Loucy (cell line): Measurements from ENCODE around the gene MAST4.

Experiments
- H2AFZ ChIP-seq: fragments of 200-600 bp; sonication (generic); 2 replicates; pipeline ENCODE4 v1.6.0; 2016; ENCODE audit warnings: antibody characterized with exemption, mild to moderate bottlenecking, low read length, moderate library complexity
- H3F3A ChIP-seq: fragments of 200-600 bp; 2 replicates; pipeline ENCODE4 v1.6.0; 2016; ENCODE audit warnings: antibody characterized with exemption, low read depth, mild to moderate bottlenecking
- H3K27me3 ChIP-seq: fragments of 200-600 bp; sonication (generic); 2 replicates; pipeline ENCODE4 v1.6.1; 2014; ENCODE audit warnings: low read length, mild to moderate bottlenecking; ENCODE audit not compliant: insufficient read depth, poor library complexity, severe bottlenecking
- H3K36me3 ChIP-seq: fragments of 200-600 bp; sonication (generic); 2 replicates; pipeline ENCODE4 v1.6.1; 2016; ENCODE audit warnings: low read length; ENCODE audit not compliant: insufficient read depth
- H3K4me1 ChIP-seq: fragments of 200-600 bp; sonication (generic); 2 replicates; pipeline ENCODE4 v1.5.1; 2014; ENCODE audit warnings: low read length, mild to moderate bottlenecking; ENCODE audit not compliant: insufficient read depth, poor library complexity, severe bottlenecking
- H3K4me2 ChIP-seq: fragments of 200-600 bp; sonication (generic); 2 replicates; pipeline ENCODE4 v1.6.0; 2014; ENCODE audit warnings: antibody characterized with exemption, low read length, low read depth, mild to moderate bottlenecking; ENCODE audit not compliant: poor library complexity, severe bottlenecking
- H3K4me3 ChIP-seq: fragments of 200-600 bp; sonication (generic); 2 replicates; pipeline ENCODE4 v1.5.1; 2014; ENCODE audit warnings: low read length, mild to moderate bottlenecking, mixed read lengths; ENCODE audit not compliant: poor library complexity, severe bottlenecking
- H3K79me2 ChIP-seq: fragments of 200-600 bp; sonication (generic); 2 replicates; pipeline ENCODE4 v1.6.1; 2014; ENCODE audit warnings: low read length; ENCODE audit not compliant: insufficient read depth
- H3K9ac ChIP-seq: fragments of 200-600 bp; sonication (generic); 2 replicates; pipeline ENCODE4 v1.6.0; 2014; ENCODE audit warnings: mild to moderate bottlenecking, low read depth, low read length, moderate library complexity; ENCODE audit not compliant: poor library complexity, severe bottlenecking
- H3K9me2 ChIP-seq: fragments of 200-600 bp; sonication (generic); replicated peaks from 2 replicates; pipeline ENCODE4 v1.6.1; 2016; ENCODE audit warnings: low read depth, low read length, mixed read lengths
- H3K9me3 ChIP-seq: fragments of 200-600 bp; sonication (generic); 2 replicates; pipeline ENCODE4 v1.6.1; 2014; ENCODE audit warnings: mild to moderate bottlenecking, antibody characterized with exemption, low read length, low read depth; ENCODE audit not compliant: insufficient read depth
- H4K20me1 ChIP-seq: fragments of 200-600 bp; sonication (generic); 2 replicates; pipeline ENCODE4 v1.6.0; 2014; ENCODE audit warnings: antibody characterized with exemption, low read length, mild to moderate bottlenecking; ENCODE audit not compliant: insufficient read depth, poor library complexity, severe bottlenecking
- CTCF ChIP-seq: fragments of 200-600 bp; sonication (generic); conservative IDR thresholded peaks from 2 replicates; pipeline ENCODE4 v1.5.1; 2014; ENCODE audit warnings: mild to moderate bottlenecking, antibody characterized with exemption, low read length
- EZH2phosphoT487 ChIP-seq: fragments of 200-600 bp; IDR thresholded peaks from 2 replicates; pipeline ENCODE4 v1.6.1; 2018; ENCODE audit warnings: antibody characterized with exemption, mild to moderate bottlenecking, moderate library complexity, borderline replicate concordance

MAST4 gene

GRCh38 chr5:66606713-66607112 is 10.5 kb downstream of the MAST4 start:
- no peaks in the 10 kb centered on the region for H3F3A ChIP-seq
- no peaks in the 10 kb centered on the region for H3K9me2 ChIP-seq
- no peak overlapping the region for H3K9ac ChIP-seq
- H3K36me3 ChIP-seq: no peaks in the 10 kb centered on the region
- H3K4me1 ChIP-seq: no peaks in the 10 kb centered on the region
- no peak overlapping the region for H3K4me3 ChIP-seq
- TF ChIP-seq EZH2phosphoT487 (no peak), CTCF (no peak)
- H3K27me3 ChIP-seq: no peaks in the 10 kb centered on the region
- no peaks in the 10 kb centered on the region for H3K79me2 ChIP-seq
- no peaks in the 10 kb centered on the region for H3K9me3 ChIP-seq
- no peak overlapping the region for H3K4me2 ChIP-seq
- no peaks in the 10 kb centered on the region for H4K20me1 ChIP-seq
- H2AFZ ChIP-seq: no peak overlapping the region

- Histone ChIP-seq H3K4me1 (no peaks in the 10 kb centered on the region), H4K20me1 (no peaks in the 10 kb centered on the region), H3K9me2 (no peaks in the 10 kb centered on the region), H2AFZ (no peak overlapping the region), H3K36me3 (no peaks in the 10 kb centered on the region), H3K9me3 (no peaks in the 10 kb centered on the region), H3F3A (no peaks in the 10 kb centered on the region), H3K27me3 (no peaks in the 10 kb centered on the region), H3K79me2 (no peaks in the 10 kb centered on the region), H3K9ac (no peak overlapping the region), H3K4me2 (no peak overlapping the region), H3K4me3 (no peak overlapping the region)
- TF ChIP-seq EZH2phosphoT487 (no peak), CTCF (no peak)
Observed at GRCh38 chr5:66608501-66608900, 12.3 kb downstream of the MAST4 start.

- Histone ChIP-seq H2AFZ (no peak overlapping the region), H3K79me2 (no peaks in the 10 kb centered on the region)
Observed at GRCh38 chr5:66609615-66610014, 13.4 kb downstream of the MAST4 start.

More at GRCh38 chr5:66609615-66610014, 13.4 kb downstream of the MAST4 start:
- H3K9me3 ChIP-seq: no peaks in the 10 kb centered on the region
- no peaks in the 10 kb centered on the region for H3F3A ChIP-seq
- H3K4me3 ChIP-seq: no peak overlapping the region
- H3K4me2 ChIP-seq: no peak overlapping the region
- TF ChIP-seq EZH2phosphoT487 (no peak), CTCF (no peak)
- H3K36me3 ChIP-seq: no peaks in the 10 kb centered on the region
- H3K27me3 ChIP-seq: no peaks in the 10 kb centered on the region
- no peaks in the 10 kb centered on the region for H4K20me1 ChIP-seq
- no peaks in the 10 kb centered on the region for H3K4me1 ChIP-seq
- H3K9ac ChIP-seq: no peak overlapping the region
- H3K9me2 ChIP-seq: no peaks in the 10 kb centered on the region
